GM23248 (cell line): ENCODE measurements around the gene RTL10.

Source experiments
- EZH2 ChIP-seq: fragments of 200-600 bp; sonication (generic); IDR thresholded peaks from 2 replicates; pipeline ENCODE4 v1.6.1; 2018; ENCODE audit warnings: antibody characterized with exemption, mild to moderate bottlenecking; ENCODE audit not compliant: insufficient read depth, poor library complexity, severe bottlenecking
- EZH2phosphoT487 ChIP-seq: fragments of 200-600 bp; sonication (generic); IDR thresholded peaks from 2 replicates; pipeline ENCODE4 v1.6.1; 2018; ENCODE audit warnings: antibody characterized with exemption, moderate library complexity, mild to moderate bottlenecking, low read depth; ENCODE audit not compliant: insufficient read depth

- TF ChIP-seq EZH2 (no peak), EZH2phosphoT487 (no peak)
Measured at GRCh38 chr22:19848298-19849224, 6.1 kb downstream of the RTL10 start.
